K562 (cell line): ENCODE data around the gene NAXD. TPM values are rescaled to one million over a fixed set of nuclear protein-coding genes. Genes with fewer than 3 reads are reported as not detected.

Source experiments
- ATAC-seq: fragments of 200-7000 bp; cut with Tn5 transposase; 3 replicates; pipeline ENCODE4 v1.9.1; 2020; ENCODE audit warnings: moderate library complexity
- BruUV-seq: library from RNA; stranded (reverse); fragments of 400-500 nt; replicated peaks from 2 replicates; lab custom pipeline; 2021; lab: Mats Ljungman, UMichigan
- CTCF ChIA-PET: fragments of 300-600 bp; formaldehyde crosslinking; extraction: SDS; loops from one replicate; lab custom pipeline; 2021; ENCODE audit warnings: low intra/inter-chr PET ratio; lab: Yijun Ruan, JAX
- POLR2A ChIA-PET: fragments of 300-600, 350-650 bp; sonication (Branson Sonifier 250); formaldehyde crosslinking; extraction: SDS; loops from one replicate; lab custom pipeline; 2021; ENCODE audit warnings: antibody characterized with exemption, inconsistent platforms; lab: Yijun Ruan, JAX
- DNase-seq, 4 experiments: peaks; one replicate each; pipeline versions ENCODE4 v3.0.0 to v3.0.0-alpha.2; 2011 to 2018; ENCODE audit warnings: low spot score in 3 of 4, mixed read lengths in 3 of 4; ENCODE audit errors: extremely low read depth in 1 of 4
- FAIRE-seq: peaks from 2 replicates; lab custom pipeline; 2011; peaks lifted over from hg19 to GRCh38; lab: Jason Lieb, UNC
- H2AFZ ChIP-seq: 2 replicates; pipeline ENCODE4 v1.6.0; 2011; ENCODE audit warnings: low read depth, low read length, control low read depth, inconsistent platforms
- H3K27ac ChIP-seq: fragments of 200-600 bp; 3 replicates; pipeline ENCODE4 v1.8.0; 2011; ENCODE audit warnings: low read depth, mild to moderate bottlenecking, control low read depth, inconsistent platforms, low read length, moderate library complexity, mixed read lengths; ENCODE audit errors: extremely low read depth
- H3K27me3 ChIP-seq, 2 experiments: fragments of 300-600 bp in 1 of 2; 2 replicates in 1 of 2; 3 replicates in 1 of 2; pipeline versions ENCODE4 v1.6.0 to v1.8.0; 2011; ENCODE audit warnings: inconsistent platforms in 2 of 2, low read length in 2 of 2, mild to moderate bottlenecking in 1 of 2, mixed read lengths in 1 of 2, moderate library complexity in 1 of 2; ENCODE audit not compliant: control insufficient read depth in 2 of 2, insufficient read depth in 2 of 2
- H3K36me3 ChIP-seq: fragments of 300-600 bp; 3 replicates; pipeline ENCODE4 v1.8.0; 2011; ENCODE audit warnings: mild to moderate bottlenecking, low read length, inconsistent platforms; ENCODE audit not compliant: control insufficient read depth, insufficient read depth
- H3K4me1 ChIP-seq, 2 experiments: fragments of 200-600 bp in 1 of 2; replicated peaks in 1 of 2; 2 replicates in 1 of 2; 3 replicates in 1 of 2; pipeline versions ENCODE4 v1.5.1 to v1.8.0; 2011; ENCODE audit warnings: inconsistent platforms in 2 of 2, low read length in 2 of 2, mild to moderate bottlenecking in 1 of 2, mixed read lengths in 1 of 2, moderate library complexity in 1 of 2; ENCODE audit not compliant: control insufficient read depth in 2 of 2, insufficient read depth in 2 of 2
- H3K4me2 ChIP-seq: 2 replicates; pipeline ENCODE4 v1.6.1; 2011; ENCODE audit warnings: low read length, control low read depth, inconsistent platforms, mixed read lengths; ENCODE audit not compliant: insufficient read depth
- H3K4me3 ChIP-seq: fragments of 200-600 bp; sonication (generic), shearing (Covaris generic); 2 replicates; pipeline ENCODE4 v1.5.1; 2016; ENCODE audit warnings: control low read depth, inconsistent platforms
- H3K79me2 ChIP-seq: fragments of 200-600 bp; 3 replicates; pipeline ENCODE4 v1.8.0; 2011; ENCODE audit warnings: low read length, inconsistent platforms; ENCODE audit not compliant: control insufficient read depth, insufficient read depth
- H3K9ac ChIP-seq, 2 experiments: 2 replicates each; pipeline versions ENCODE4 v1.6.0 to v1.6.1; 2011; ENCODE audit warnings: low read depth in 2 of 2, low read length in 2 of 2, control low read depth in 1 of 2, inconsistent platforms in 1 of 2, mild to moderate bottlenecking in 1 of 2, mixed read lengths in 1 of 2; ENCODE audit not compliant: insufficient read depth in 1 of 2
- H3K9me1 ChIP-seq: one replicate; pipeline ENCODE4 v1.6.0; 2011; ENCODE audit warnings: inconsistent platforms, mild to moderate bottlenecking, low read length, moderate library complexity; ENCODE audit not compliant: control insufficient read depth, insufficient read depth
- H3K9me3 ChIP-seq: replicated peaks from 2 replicates; pipeline ENCODE4 v1.5.1; 2011; ENCODE audit warnings: low read depth, low read length, inconsistent platforms; ENCODE audit not compliant: control insufficient read depth, insufficient read depth
- H4K20me1 ChIP-seq: replicated peaks from 2 replicates; pipeline ENCODE4 v1.6.1; 2011; ENCODE audit warnings: low read length, inconsistent platforms, mixed read lengths; ENCODE audit not compliant: control insufficient read depth, insufficient read depth
- CHD4 ChIP-seq: fragments of 200-600 bp; sonication (generic); IDR thresholded peaks from 3 replicates; pipeline ENCODE4 v1.6.1; 2012; ENCODE audit warnings: low read depth, mild to moderate bottlenecking, mixed read lengths, low read length, inconsistent platforms; ENCODE audit not compliant: insufficient read depth, insufficient replicate concordance, poor library complexity, severe bottlenecking
- FOSL1 ChIP-seq: fragments of 200-800 bp; sonication (Bioruptor generic); conservative IDR thresholded peaks from 2 replicates; pipeline ENCODE4 v1.6.1; 2016; ENCODE audit warnings: missing genetic modification characterization, missing compliant biosample characterization
- GATAD2A ChIP-seq: fragments of 450-650 bp; IDR thresholded peaks from 2 replicates; pipeline ENCODE4 v1.6.1; 2017
- HNRNPLL ChIP-seq: fragments of 200-400 bp; formaldehyde crosslinking; IDR thresholded peaks from 2 replicates; pipeline ENCODE4 v1.6.1; 2017; ENCODE audit warnings: low read length, low read depth, mild to moderate bottlenecking; ENCODE audit not compliant: poor library complexity, severe bottlenecking
- MYC ChIP-seq, 2 experiments: fragments of 250-450 bp in 1 of 2; sonication (Bioruptor Pico) in 1 of 2; IDR thresholded peaks; 2 replicates each; pipeline versions ENCODE4 v1.5.1 to v1.6.1; 2012 to 2021; ENCODE audit warnings: low read depth in 2 of 2, borderline replicate concordance in 1 of 2, improper control_type of control experiment in 1 of 2, low read length in 1 of 2, mild to moderate bottlenecking in 1 of 2, moderate library complexity in 1 of 2
- RBFOX2 ChIP-seq: fragments of 200-400 bp; formaldehyde crosslinking; IDR thresholded peaks from 2 replicates; pipeline ENCODE4 v1.6.1; 2017; ENCODE audit warnings: low read depth, mild to moderate bottlenecking, low read length, moderate library complexity
- SNRNP70 ChIP-seq: fragments of 200-400 bp; formaldehyde crosslinking; optimal IDR thresholded peaks from 2 replicates; pipeline ENCODE3; 2017; ENCODE audit warnings: low read depth, low read length
- TFE3 ChIP-seq: fragments of 450-650 bp; formaldehyde crosslinking; IDR thresholded peaks from 2 replicates; pipeline ENCODE4 v1.4.0; 2020; ENCODE audit warnings: mild to moderate bottlenecking, mixed read lengths
- ZFP36 ChIP-seq: fragments of 150-350 bp; IDR thresholded peaks from 2 replicates; pipeline ENCODE4 v1.6.1; 2018; ENCODE audit warnings: low read length, low read depth; ENCODE audit not compliant: partially characterized antibody
- WGBS: fragments of 100-300 bp; shearing (Covaris generic); methylation state at CpG from one replicate; pipeline ENCODE4 v1.1.6; 2016; ENCODE audit warnings: low coverage, mixed read lengths; ENCODE audit not compliant: insufficient coverage; ENCODE audit errors: missing lambda C conversion rate; 5-methylcytosine and 5-hydroxymethylcytosine counted together
- in situ Hi-C: fragments of 300-500 bp; cut with MboI; formaldehyde crosslinking; loops from 4 replicates; pipeline ENCODE4 v1.15.0; 2018; ENCODE audit warnings: inconsistent platforms, mixed read lengths
- intact Hi-C: fragments of 100-400 bp; cut with micrococcal nuclease; formaldehyde crosslinking; loops from 2 replicates; pipeline ENCODE4 v1.14.2; 2022
- polyA plus RNA-seq, 8 experiments: library from polyadenylated mRNA; depleted of rRNA in 4 of 8; stranded (reverse) in 5 of 8; unstranded in 3 of 8; fragments of >200 nt; fragmentation: Nextera tagmentation in 2 of 8; fragmentation: Illumina TruSeq in 1 of 8; extraction: Ambion mirVana in 2 of 8; extraction: Trizol in 1 of 8; gene quantifications; 2 replicates each; pipeline versions ENCODE4 v1.2.1 to v1.2.3, GENCODE V29; 2011 to 2014; ENCODE audit warnings: inconsistent platforms in 1 of 8, missing spikeins in 1 of 8
- total RNA-seq, 7 experiments: library from RNA; depleted of rRNA in 6 of 7; stranded (reverse); fragments of >200 nt in 6 of 7; fragmentation: Illumina TruSeq in 2 of 7; extraction: Trizol in 2 of 7; gene quantifications; 2 replicates each; pipeline versions ENCODE4 v1.2.1 to v1.2.3, GENCODE V29; 2011 to 2021; ENCODE audit warnings: low replicate concordance in 1 of 7

NAXD gene
- total and polyA plus RNA-seq, 9 of the 15 experiments (the other 6 are each of a cell fraction or from before 2014, with no cell fraction given): 0.59 to 20.6 (median 13.0) TPM

GRCh38 chr13:110633776-110634175, 18.4 kb downstream of the NAXD start:
- Histone ChIP-seq H3K4me2 (no peak overlapping the region), H4K20me1 (no peaks in the 10 kb centered on the region), H3K27ac (no peak overlapping the region), H3K9me1 (no peaks in the 10 kb centered on the region), H3K79me2 (peaks cover 23% of the 10 kb centered on the region), H3K27me3 (no peaks in the 10 kb centered on the region)
- in situ Hi-C loops: no loop called here
- 79% methylated on average over 6 of the region's 8 CpGs for WGBS
- DNase-seq (no peak), FAIRE-seq (no peak)
- intact Hi-C loops: no loop called here
- CTCF ChIA-PET: no interaction called here
- TF ChIP-seq RBFOX2: no peak
- TF ChIP-seq MYC (IDR thresholded peaks at IDR 0.05; ENCODE audit: low read depth, low read length): no peak
- no peak for TF ChIP-seq MYC (CRISPR knock-in tag; IDR thresholded peaks at IDR 0.05; ENCODE audit: borderline replicate concordance, low read depth)
- no peak for TF ChIP-seq HNRNPLL
- no peak for TF ChIP-seq GATAD2A
- TF ChIP-seq SNRNP70: no peak
- TF ChIP-seq, all 486 proteins: peak for 0
- H3K9ac ChIP-seq: no peak overlapping the region
- H3K4me1 ChIP-seq: peaks cover 0 to 4% of the 10 kb centered on the region in 2 experiments; a peak in 2 of 5 replicates
- POLR2A ChIA-PET: no interaction called here
- no peak overlapping the region for H2AFZ ChIP-seq
- no peak for ATAC-seq
- no TSS peak for BruUV-seq
- H3K9me3 ChIP-seq: no peaks in the 10 kb centered on the region
- H3K36me3 ChIP-seq: peaks cover 67% of the 10 kb centered on the region; the same call in 2 of the 3 replicates
- H3K4me3 ChIP-seq: no peak overlapping the region

DNA sequence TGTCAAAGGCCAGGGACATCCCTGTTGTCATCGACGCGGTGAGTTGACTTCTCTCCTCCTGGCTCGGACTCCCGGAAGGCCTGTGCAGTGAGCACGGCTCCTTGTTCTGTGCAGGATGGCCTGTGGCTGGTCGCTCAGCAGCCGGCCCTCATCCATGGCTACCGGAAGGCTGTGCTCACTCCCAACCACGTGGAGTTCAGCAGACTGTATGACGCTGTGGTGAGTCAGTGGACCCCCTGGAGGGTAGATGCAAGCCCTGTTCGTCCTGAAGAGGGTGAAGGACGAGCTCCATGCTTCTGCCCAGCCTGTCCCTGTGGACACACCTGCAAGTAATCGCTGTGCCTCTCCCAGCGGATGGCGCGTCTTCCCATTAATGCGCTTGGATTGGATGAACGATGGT, 19.2 kb downstream of the NAXD start:
- CTCF ChIA-PET: no interaction called here

More for the DNA sequence above, 19.2 kb downstream of the NAXD start:
- no peaks in the 10 kb centered on the region for H3K9me1 ChIP-seq
- in situ Hi-C loops: no loop called here
- 90% methylated on average over 14 of the region's 19 CpGs for WGBS
- no peak for ATAC-seq
- 0 out of 2 replicates have a peak, but pooled peaks have one; percentile 22 for TF ChIP-seq FOSL1 (tag)
- no peak for TF ChIP-seq ZFP36
- no peak for TF ChIP-seq TFE3 (CRISPR knock-in tag)
- no peak for TF ChIP-seq CHD4
- BruUV-seq: no TSS peak
- no peak for FAIRE-seq
- H3K27ac ChIP-seq: no peak overlapping the region
- DNase-seq: no peak
- no peak overlapping the region for H3K4me3 ChIP-seq
- peaks cover 69% of the 10 kb centered on the region; the same call in 2 of the 3 replicates for H3K36me3 ChIP-seq
- intact Hi-C loops: no loop called here
- peaks cover 0 to 4% of the 10 kb centered on the region in 2 experiments; a peak in 2 of 5 replicates for H3K4me1 ChIP-seq
- peak overlapping the region in 1 of 2 experiments; percentile 17; a peak in 1 of 4 replicates for H3K9ac ChIP-seq
- POLR2A ChIA-PET: no interaction called here
- H3K79me2 ChIP-seq: peaks cover 21% of the 10 kb centered on the region
- H4K20me1 ChIP-seq: no peaks in the 10 kb centered on the region
- no peaks in the 10 kb centered on the region for H3K27me3 ChIP-seq
- H3K4me2 ChIP-seq: no peak overlapping the region
- H2AFZ ChIP-seq: no peak overlapping the region
- H3K9me3 ChIP-seq: no peaks in the 10 kb centered on the region
